Nephron progenitor cell (in vitro differentiated cells): ENCODE data around the gene MLKL.

Experiments
- DNase-seq: peaks from one replicate; pipeline ENCODE4 v3.0.0; 2021
- H3K27ac Mint-ChIP-seq: 2 replicates; pipeline ENCODE4 v1.8.0; 2021; ENCODE audit warnings: mild to moderate bottlenecking, moderate library complexity, mixed read lengths
- H3K27me3 Mint-ChIP-seq: 2 replicates; pipeline ENCODE4 v1.8.0; 2021; ENCODE audit warnings: mild to moderate bottlenecking, low read depth, mixed read lengths; ENCODE audit not compliant: poor library complexity
- H3K36me3 Mint-ChIP-seq: 2 replicates; pipeline ENCODE4 v1.8.0; 2021; ENCODE audit warnings: low read depth, mixed read lengths
- H3K4me1 Mint-ChIP-seq: 2 replicates; pipeline ENCODE4 v1.8.0; 2021; ENCODE audit warnings: mixed read lengths
- H3K4me3 Mint-ChIP-seq: 2 replicates; pipeline ENCODE4 v1.8.0; 2021; ENCODE audit warnings: mild to moderate bottlenecking, moderate library complexity, mixed read lengths
- H3K9me3 Mint-ChIP-seq: 2 replicates; pipeline ENCODE4 v1.8.0; 2021; ENCODE audit warnings: mild to moderate bottlenecking, moderate library complexity, mixed read lengths
- CTCF ChIP-seq: fragments of 200-600 bp; sonication (generic); IDR thresholded peaks from 2 replicates; pipeline ENCODE4 v1.5.0; 2021; ENCODE audit warnings: antibody characterized with exemption

MLKL gene

GRCh38 chr16:74667255-74667700, 33.4 kb downstream of the MLKL start:
- H3K36me3 Mint-ChIP-seq = peaks cover 42% of the 10 kb centered on the region

GRCh38 chr16:74666425-74667254, 34.0 kb downstream of the MLKL start, which contains the start of gene RFWD3:
Gene RFWD3, minus strand, starts transcription at chr16:74666877. Its CDS starts 5,428 bp downstream, at chr16:74661449.
- Mint-ChIP-seq H3K36me3 (peaks cover 48% of the 10 kb centered on the region), H3K9me3 (peaks cover 31% of the 10 kb centered on the region)

More at GRCh38 chr16:74667255-74667700, 33.4 kb downstream of the MLKL start:
- peaks cover 32% of the 10 kb centered on the region for H3K4me1 Mint-ChIP-seq
- peaks cover 31% of the 10 kb centered on the region for H3K9me3 Mint-ChIP-seq
- no peak for TF ChIP-seq CTCF
- peak overlapping the region; percentile 91 for H3K4me3 Mint-ChIP-seq
- DNase-seq = peak; percentile 27
- peaks cover 19% of the 10 kb centered on the region for H3K27me3 Mint-ChIP-seq
- peak overlapping the region; percentile 39 for H3K27ac Mint-ChIP-seq

GRCh38 chr16:74666010-74666421, 34.6 kb downstream of the MLKL start:
- peaks cover 34% of the 10 kb centered on the region for H3K4me1 Mint-ChIP-seq
- TF ChIP-seq CTCF = no peak
- peaks cover 52% of the 10 kb centered on the region for H3K36me3 Mint-ChIP-seq
- no peak for DNase-seq
- peaks cover 10% of the 10 kb centered on the region for H3K27me3 Mint-ChIP-seq
- H3K9me3 Mint-ChIP-seq = peaks cover 31% of the 10 kb centered on the region
- H3K27ac Mint-ChIP-seq = no peak overlapping the region
- H3K4me3 Mint-ChIP-seq = peak overlapping the region; percentile 91

More at GRCh38 chr16:74666425-74667254, 34.0 kb downstream of the MLKL start, which contains the start of gene RFWD3:
- H3K27me3 Mint-ChIP-seq = peaks cover 15% of the 10 kb centered on the region
- peaks cover 34% of the 10 kb centered on the region for H3K4me1 Mint-ChIP-seq
- peak within 1 kb of the TSS; percentile 97 for H3K27ac Mint-ChIP-seq
- DNase-seq = peak; percentile 90
- peak within 1 kb of the TSS; percentile 91 for H3K4me3 Mint-ChIP-seq
- TF ChIP-seq CTCF = no peak

GRCh38 chr16:74661064-74661463, 39.6 kb downstream of the MLKL start:
- H3K36me3 Mint-ChIP-seq = peaks cover 85% of the 10 kb centered on the region
- no peak for TF ChIP-seq CTCF
- peaks cover 2% of the 10 kb centered on the region for H3K27me3 Mint-ChIP-seq
- DNase-seq = no peak
- H3K27ac Mint-ChIP-seq = peak overlapping the region; percentile 91
- H3K9me3 Mint-ChIP-seq = no peaks in the 10 kb centered on the region
- no peak overlapping the region for H3K4me3 Mint-ChIP-seq
- peaks cover 43% of the 10 kb centered on the region for H3K4me1 Mint-ChIP-seq

DNA sequence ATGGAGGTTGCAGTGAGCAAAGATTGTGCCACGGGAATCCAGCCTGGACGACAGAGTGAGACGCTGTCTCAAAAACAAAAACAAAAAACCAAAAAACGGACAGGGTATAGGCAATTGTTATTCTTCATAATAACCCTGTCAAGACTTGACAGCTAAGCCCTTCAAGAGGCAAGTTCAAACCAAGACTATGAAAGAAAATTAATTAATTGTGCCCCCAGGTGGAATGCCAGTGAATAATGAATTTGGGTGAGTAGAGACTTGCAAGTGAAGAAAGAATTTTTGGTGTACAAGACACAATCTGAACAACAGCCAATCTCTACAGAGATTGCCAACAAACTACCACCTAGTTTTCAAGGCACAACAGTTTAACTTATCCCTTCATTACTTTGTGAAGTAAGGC, 40.3 kb downstream of the MLKL start:
- Mint-ChIP-seq H3K27me3 (peaks cover 2% of the 10 kb centered on the region), H3K9me3 (no peaks in the 10 kb centered on the region), H3K4me1 (peaks cover 39% of the 10 kb centered on the region), H3K4me3 (no peak overlapping the region), H3K27ac (no peak overlapping the region), H3K36me3 (peaks cover 91% of the 10 kb centered on the region)
- TF ChIP-seq CTCF = no peak
- no peak for DNase-seq
